HG03066 (cell line): Measurements from ENCODE around the gene ATP5PO.
"Not testable (repeated sequence)": the region's sequence is repeated elsewhere in the genome, so short reads cannot be mapped to it uniquely, and the experiment has no call there.

ENCODE experiments used
- ATAC-seq: cut with Tn5 transposase; IDR thresholded peaks from one replicate; pipeline ENCODE4 v1.9.1; 2021; ENCODE audit warnings: low read depth; ENCODE audit not compliant: unreplicated experiment

The ATP5PO gene

DNA sequence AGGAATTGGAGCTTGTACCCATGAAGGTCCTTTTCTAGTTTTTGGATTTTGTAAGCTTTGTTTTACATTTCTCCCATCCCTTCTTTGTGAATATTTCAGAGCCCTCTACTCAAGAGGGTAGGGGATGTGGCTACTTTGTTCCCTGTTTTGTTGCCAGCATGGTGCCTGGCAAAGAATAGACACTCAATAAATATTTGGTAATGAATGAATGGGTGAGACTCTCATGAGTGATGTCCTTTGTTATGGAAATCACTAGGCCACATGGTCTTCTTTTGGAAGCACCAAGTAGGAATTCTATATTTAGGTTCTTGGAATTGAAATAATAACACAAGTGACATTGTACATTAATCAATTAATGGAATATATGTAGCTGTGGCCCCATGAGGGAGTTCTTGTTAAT lies 26.8 kb upstream of the ATP5PO start:
- ATAC-seq = no peak

DNA sequence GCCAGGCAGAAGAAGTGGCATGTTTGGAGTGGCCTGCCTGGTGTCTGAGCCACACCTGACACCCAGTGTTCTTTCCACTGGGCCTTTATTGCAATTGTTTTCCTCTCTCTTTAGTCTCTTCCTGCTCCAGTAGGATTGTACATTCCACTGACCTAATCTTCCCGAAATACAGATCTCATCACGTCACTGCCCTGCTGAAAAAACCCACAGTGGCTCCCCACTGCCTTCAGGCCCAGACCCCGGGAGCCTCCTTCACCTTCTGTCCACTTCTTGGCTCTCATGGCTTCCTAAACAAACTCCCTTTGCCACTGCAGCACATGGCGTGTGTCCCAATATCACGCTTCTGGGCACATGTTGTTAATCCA lies 25.3 kb upstream of the ATP5PO start:
- no peak for ATAC-seq

- ATAC-seq = no peak
These were observed 24.7 kb upstream of the ATP5PO start for GRCh38 chr21:33940164-33940880.

DNA sequence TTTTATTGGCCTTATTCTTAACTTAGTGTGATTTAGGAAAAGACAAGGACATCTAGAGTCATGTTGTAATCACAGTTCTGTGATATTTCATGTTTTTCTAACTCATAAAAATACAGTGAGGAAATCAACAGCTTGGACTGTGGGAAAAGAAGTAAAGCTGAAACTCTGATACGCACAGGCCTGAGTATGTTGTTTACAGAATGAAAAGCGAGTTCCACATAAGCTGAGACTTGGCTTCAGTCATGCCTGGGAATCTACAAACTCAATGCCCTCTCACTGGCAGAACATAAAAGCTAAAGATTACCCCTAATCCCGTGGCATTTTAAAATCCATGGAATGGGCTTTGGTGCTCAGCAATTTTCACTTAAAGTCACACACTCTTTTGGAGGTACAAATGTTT lies 23.6 kb upstream of the ATP5PO start:
- no peak for ATAC-seq

- ATAC-seq = no peak
These were observed 22.8 kb upstream of the ATP5PO start for GRCh38 chr21:33938381-33938780.

GRCh38 chr21:33937931-33938339 lies 22.3 kb upstream of the ATP5PO start:
- no peak for ATAC-seq

GRCh38 chr21:33937146-33937545 lies 21.5 kb upstream of the ATP5PO start:
- ATAC-seq = no peak

- no peak for ATAC-seq
These were observed 20.9 kb upstream of the ATP5PO start for GRCh38 chr21:33936301-33937038.

GRCh38 chr21:33932731-33933130 lies 17.1 kb upstream of the ATP5PO start:
- no peak for ATAC-seq

DNA sequence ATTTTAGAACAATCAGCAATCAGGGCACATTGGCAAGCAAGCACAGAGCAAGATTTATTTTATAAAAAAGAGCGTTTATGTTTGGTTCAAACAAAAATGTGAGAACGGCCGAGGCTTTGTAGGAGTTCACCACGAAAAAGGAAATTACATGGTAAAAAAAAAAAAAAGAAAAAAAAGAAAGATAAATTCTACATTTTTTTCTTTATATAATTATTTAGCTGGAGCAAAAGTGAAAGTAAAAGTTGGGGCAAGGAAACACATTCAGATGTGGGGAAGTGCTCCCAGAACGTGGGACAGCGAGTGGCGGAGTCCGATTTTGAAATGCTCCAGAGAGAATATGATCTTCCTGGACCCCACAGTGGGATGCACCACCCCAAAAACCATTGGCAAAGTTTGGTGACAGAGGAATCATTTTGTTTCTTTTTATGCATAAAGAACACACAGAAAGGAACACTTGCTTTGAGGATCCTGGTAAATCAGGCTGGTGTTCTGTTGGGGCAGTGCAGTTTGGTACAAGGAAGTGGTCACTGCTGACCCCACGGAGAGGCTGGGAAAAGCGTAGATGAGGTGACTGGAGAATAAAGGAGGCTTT lies 16.3 kb upstream of the ATP5PO start:
- no peak for ATAC-seq

DNA sequence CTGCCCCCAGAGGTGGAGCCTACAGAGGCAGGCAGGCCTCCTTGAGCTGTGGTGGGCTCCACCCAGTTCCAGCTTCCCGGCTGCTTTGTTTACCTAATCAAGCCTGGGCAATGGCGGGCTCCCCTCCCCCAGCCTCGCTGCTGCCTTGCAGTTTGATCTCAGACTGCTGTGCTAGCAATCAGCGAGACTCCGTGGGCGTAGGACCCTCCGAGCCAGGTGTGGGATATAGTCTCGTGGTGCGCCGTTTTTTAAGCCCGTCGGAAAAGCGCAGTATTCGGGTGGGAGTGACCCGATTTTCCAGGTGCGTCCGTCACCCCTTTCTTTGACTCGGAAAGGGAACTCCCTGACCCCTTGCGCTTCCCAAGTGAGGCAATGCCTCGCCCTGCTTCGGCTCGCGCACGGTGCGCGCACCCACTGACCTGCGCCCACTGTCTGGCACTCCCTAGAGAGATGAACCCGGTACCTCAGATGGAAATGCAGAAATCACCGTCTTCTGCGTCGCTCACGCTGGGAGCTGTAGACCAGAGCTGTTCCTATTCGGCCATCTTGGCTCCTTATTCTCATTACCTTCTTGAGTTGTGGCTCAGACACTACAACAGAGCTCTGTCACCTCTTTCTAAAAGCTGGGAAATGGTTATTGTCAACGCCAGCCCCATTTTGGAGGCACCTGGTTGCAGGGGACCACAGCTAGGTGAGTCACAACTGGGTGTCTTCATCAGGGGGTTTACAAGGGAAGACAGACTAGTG lies 15.6 kb upstream of the ATP5PO start:
- ATAC-seq = not testable (repeated sequence)

DNA sequence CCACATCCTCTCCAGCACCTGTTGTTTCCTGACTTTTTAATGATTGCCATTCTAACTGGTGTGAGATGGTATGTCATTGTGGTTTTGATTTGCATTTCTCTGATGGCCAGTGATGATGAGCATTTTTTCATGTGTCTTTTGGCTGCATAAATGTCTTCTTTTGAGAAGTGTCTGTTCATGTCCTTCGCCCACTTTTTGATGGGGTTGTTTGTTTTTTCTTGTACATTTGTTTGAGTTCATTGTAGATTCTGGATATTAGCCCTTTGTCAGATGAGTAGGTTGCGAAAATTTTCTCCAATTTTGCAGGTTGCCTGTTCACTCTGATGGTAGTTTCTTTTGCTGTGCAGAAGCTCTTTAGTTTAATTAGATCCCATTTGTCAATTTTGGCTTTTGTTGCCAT lies 10.6 kb upstream of the ATP5PO start:
- ATAC-seq = not testable (repeated sequence)

- ATAC-seq = no peak
These were observed 9.1 kb upstream of the ATP5PO start for GRCh38 chr21:33924766-33925100.

GRCh38 chr21:33924079-33924765 lies 8.6 kb upstream of the ATP5PO start:
- ATAC-seq = peak; percentile 92

- ATAC-seq = no peak
These were observed 1.8 kb upstream of the ATP5PO start for GRCh38 chr21:33917421-33917820.

DNA sequence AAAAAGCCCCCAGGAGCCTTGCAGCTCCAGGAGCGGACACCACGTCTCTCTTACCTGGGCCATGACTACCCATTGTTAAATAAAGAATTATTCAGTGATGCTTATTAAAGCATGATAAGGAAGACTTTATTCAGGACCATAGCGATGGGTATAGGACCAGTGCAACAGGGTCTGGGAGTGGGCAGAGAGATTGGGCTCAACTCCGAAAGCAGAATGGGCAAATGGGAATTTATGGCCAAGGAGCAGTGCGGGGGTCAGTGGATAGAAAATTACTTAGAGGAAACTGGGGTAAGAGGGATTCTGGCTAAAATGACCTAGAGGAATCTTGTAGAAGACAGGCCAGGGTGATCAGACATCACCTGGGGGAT lies 580 bp upstream of the ATP5PO start:
- no peak for ATAC-seq

DNA sequence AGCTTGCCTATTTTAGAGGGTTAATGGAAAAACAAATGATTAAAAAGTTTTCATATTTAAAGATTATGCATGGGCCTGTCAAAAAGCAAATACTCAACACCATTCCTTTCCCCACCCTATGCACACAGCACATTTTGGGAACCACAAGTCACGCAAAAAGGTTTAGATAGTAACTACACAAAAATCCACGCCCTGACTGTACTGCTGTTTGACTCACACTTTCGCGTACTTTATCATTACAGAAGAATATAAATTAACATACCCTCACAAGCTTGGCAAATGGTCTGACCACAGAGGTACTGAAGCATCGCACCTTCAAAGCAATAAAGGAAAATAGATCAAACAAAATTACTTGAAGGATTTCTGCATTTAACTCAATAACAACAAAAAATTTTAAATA lies 1.4 kb downstream of the ATP5PO start:
- no peak for ATAC-seq

GRCh38 chr21:33909756-33910155 lies 5.8 kb downstream of the ATP5PO start:
- ATAC-seq = no peak

DNA sequence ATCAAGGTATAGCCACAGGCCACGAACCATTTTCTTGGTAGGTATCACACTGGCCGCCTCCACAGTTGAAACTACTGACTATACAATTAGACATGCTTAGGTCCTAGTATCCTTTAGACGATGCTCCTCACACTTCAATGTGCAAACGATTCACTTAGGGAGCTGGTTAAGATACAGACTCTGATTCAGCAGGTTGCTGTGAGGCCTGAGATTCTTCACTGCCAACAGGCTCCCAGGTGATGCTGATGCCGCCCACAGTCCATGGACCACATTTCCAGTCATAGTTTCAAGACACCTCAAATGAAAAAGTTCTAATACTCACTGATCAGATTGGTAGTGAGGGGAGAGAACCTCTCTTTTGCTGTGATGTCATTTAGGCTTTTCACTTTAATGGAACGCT lies 6.8 kb downstream of the ATP5PO start:
- no peak for ATAC-seq

GRCh38 chr21:33904041-33904440 lies 11.6 kb downstream of the ATP5PO start:
- no peak for ATAC-seq

GRCh38 chr21:33902349-33902748 lies 13.3 kb downstream of the ATP5PO start:
- ATAC-seq = no peak
